Activated CD8-positive, alpha-beta memory T cell treated with anti-CD3 and anti-CD28 coated beads, Interleukin-2, amount 10 ng/mL, durations not matched to agents 7 days and 5 days (primary cell): Measurements from ENCODE around the gene HKDC1. TPM values are rescaled to one million over a fixed set of nuclear protein-coding genes. Genes with fewer than 3 reads are reported as not detected.

Source experiments
- ATAC-seq: fragments of 150-1000 bp; cut with Tn5 transposase; one replicate; pipeline ENCODE4 v1.10.0; 2021; ENCODE audit warnings: moderate library complexity
- CTCF ChIA-PET: fragments of 350-600 bp; sonication (Branson Sonifier 250); formaldehyde crosslinking; loops from one replicate; lab custom pipeline; 2021; ENCODE audit warnings: antibody characterized with exemption; lab: Charles Lee
- DNase-seq: peaks from one replicate; pipeline ENCODE4 v3.0.0-alpha.2; 2020
- H3K27ac Mint-ChIP-seq: one replicate; pipeline ENCODE4 v1.8.0; 2021; ENCODE audit warnings: mild to moderate bottlenecking, mixed read lengths
- H3K27me3 Mint-ChIP-seq: one replicate; pipeline ENCODE4 v1.8.0; 2021; ENCODE audit warnings: mixed read lengths
- H3K36me3 Mint-ChIP-seq: one replicate; pipeline ENCODE4 v1.8.0; 2021; ENCODE audit warnings: mild to moderate bottlenecking, mixed read lengths
- H3K4me1 Mint-ChIP-seq: one replicate; pipeline ENCODE4 v1.8.0; 2021; ENCODE audit warnings: mixed read lengths
- H3K4me3 Mint-ChIP-seq: one replicate; pipeline ENCODE4 v1.8.0; 2021; ENCODE audit warnings: mild to moderate bottlenecking, moderate library complexity, mixed read lengths
- H3K9me3 Mint-ChIP-seq: one replicate; pipeline ENCODE4 v1.8.0; 2022; ENCODE audit warnings: low read depth, mixed read lengths
- total RNA-seq, 2 experiments: library from RNA; stranded (reverse); gene quantifications; one replicate each; pipeline ENCODE4 v1.2.3, GENCODE V29; 2021

The HKDC1 gene
- total RNA-seq, 2 experiments from 2014 or later = 0.61 to 2.7 TPM

DNA sequence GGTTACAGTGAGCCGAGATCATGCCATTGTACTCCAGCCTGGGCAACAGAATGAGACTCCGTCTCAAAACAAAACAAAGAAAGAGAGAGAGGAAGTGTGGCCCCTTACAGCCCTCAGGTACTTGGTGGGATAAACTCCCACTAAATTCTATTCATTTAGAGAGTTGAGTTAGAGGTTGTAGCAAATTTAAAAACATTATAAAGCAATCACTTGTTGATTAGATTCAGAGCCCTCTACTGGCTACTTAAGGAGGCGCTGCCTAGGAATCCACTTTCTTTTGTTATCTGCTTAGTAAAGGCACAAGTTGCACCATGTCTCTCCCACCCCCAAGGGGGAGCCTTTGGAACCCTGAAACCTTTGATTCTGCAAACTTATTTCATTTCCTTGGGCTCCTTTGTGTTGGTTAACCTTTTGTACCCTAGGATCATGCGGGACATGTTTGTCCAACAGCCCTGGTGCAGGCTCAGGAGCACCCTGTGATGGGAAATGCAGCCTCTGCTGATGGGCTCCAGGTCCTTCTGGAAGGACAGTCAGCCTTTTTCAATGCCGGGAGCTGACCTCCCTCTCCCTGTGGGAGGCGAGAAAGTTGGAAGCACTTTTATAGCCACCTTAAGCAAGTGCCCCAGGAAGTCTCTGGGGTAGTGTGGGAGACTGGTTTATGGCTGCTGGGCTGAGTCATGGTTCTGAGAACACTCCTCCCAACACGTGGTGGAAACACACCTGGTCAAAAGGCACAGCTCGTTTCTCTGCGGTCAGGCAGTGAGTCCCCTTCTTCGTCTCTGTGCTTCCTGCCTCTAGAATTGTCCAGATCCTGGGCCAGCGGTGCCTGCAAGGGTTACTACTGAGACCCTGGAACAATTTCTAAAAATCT, 2.3 kb downstream of the HKDC1 start:
- DNase-seq = peak; percentile 96
- Mint-ChIP-seq H3K36me3 (no peaks in the 10 kb centered on the region), H3K4me1 (peaks cover 57% of the 10 kb centered on the region), H3K27me3 (no peaks in the 10 kb centered on the region), H3K27ac (peak overlapping the region; percentile 95), H3K4me3 (peak overlapping the region; percentile 51), H3K9me3 (no peaks in the 10 kb centered on the region)
- peak; percentile 92 for ATAC-seq
- CTCF ChIA-PET = interaction anchor here (0.6 to 1.8 kb wide), 11 partner anchors 9 to 220 kb away, joined by 3 to 21 read pairs (median 5); partner anchors contain the start of gene SUPV3L1

DNA sequence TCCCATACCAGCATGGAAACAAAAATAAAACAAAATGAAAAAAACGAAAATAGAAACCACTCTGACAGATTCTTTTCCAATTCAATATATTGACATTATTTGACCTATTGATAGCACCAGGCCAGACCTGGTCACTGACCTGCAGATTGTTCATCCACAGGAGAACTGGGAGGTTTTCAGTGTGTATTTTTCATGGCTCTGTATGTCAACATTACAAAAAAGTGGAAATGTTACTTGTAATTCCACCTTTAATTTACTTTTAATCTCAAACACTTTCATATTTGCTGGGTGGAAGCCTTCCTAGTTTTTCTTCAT, 2.9 kb downstream of the HKDC1 start:
- Mint-ChIP-seq H3K4me1 (peaks cover 63% of the 10 kb centered on the region), H3K36me3 (no peaks in the 10 kb centered on the region), H3K27me3 (no peaks in the 10 kb centered on the region), H3K9me3 (no peaks in the 10 kb centered on the region), H3K4me3 (peak overlapping the region; percentile 51), H3K27ac (peak overlapping the region; percentile 95)
- DNase-seq = no peak
- CTCF ChIA-PET = interaction anchor here (0.7 to 1.8 kb wide), 9 partner anchors 8 to 164 kb away, joined by 3 to 21 read pairs (median 5); partner anchors contain the start of gene SUPV3L1
- peak; percentile 8 for ATAC-seq

DNA sequence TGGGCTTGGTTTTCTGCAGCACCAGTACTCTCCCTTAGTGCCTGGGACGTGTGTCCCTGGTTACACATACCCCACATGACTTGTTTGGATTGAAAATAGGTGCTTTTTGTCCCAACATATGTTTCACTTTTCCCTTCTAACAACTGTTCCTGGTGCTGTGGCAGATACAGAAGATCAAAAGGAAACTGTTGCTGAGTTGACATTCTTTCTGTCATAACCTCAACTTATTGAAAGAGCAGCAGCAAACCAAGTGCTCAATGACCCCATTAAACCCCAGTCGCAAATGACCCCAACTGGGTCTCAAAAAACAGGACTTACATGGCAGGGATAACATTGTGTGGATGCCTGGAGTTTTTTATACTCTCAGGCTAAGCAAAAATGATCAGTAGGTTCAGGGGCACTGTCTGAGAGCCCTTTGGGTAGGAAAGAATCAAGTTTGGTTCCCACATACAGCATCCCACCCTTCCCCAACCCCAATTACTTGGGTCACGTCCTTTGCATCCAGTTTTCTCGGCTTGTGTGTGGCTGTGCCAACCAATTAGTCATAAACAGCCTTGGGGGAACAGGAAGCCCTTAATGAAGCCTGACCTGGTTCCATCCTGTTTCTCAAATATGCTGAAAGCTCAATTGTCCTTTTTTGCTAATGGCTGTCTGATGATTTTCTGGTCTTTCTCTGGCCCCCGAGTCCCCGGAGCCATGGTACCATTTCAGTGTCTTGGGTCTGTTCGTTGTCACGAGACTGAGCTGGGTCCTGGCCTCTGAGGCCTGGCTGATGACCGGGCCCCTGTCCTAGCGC, 4.9 kb downstream of the HKDC1 start:
- no peaks in the 10 kb centered on the region for H3K36me3 Mint-ChIP-seq
- ATAC-seq = no peak
- no peaks in the 10 kb centered on the region for H3K27me3 Mint-ChIP-seq
- CTCF ChIA-PET = interaction anchor here (0.7 to 2.4 kb wide), 6 partner anchors 9 to 183 kb away, joined by 3 to 6 read pairs (median 3); no protein-coding TSS in a partner anchor
- peak overlapping the region; percentile 13 for H3K4me3 Mint-ChIP-seq
- DNase-seq = no peak
- peaks cover 82% of the 10 kb centered on the region for H3K4me1 Mint-ChIP-seq
- H3K27ac Mint-ChIP-seq = peak overlapping the region; percentile 83
- H3K9me3 Mint-ChIP-seq = no peaks in the 10 kb centered on the region

DNA sequence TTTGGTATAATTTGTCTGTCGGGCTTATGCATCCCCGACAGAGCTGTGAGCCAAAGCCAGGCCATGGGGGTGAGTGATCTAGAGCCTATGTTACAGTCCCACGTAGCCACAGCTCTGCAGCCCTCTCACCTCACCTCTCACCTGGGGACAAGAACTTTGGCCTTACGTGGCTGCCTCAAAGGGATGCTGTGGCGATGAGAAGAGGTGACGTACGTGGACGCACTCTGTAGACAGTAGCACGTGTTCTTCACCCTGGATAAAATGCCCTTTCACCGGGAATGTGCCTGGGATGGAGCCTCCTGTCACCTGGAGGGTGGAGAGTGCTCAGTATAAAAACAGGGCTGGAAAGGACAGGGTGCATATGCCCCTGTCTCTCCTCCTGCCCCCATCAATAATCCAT, 5.5 kb downstream of the HKDC1 start:
- Mint-ChIP-seq H3K36me3 (no peaks in the 10 kb centered on the region), H3K27ac (peak overlapping the region; percentile 83), H3K4me1 (peaks cover 85% of the 10 kb centered on the region), H3K27me3 (no peaks in the 10 kb centered on the region), H3K9me3 (no peaks in the 10 kb centered on the region), H3K4me3 (no peak overlapping the region)
- DNase-seq = no peak
- CTCF ChIA-PET = interaction anchor here (0.7 to 2.4 kb wide), 7 partner anchors 9 to 183 kb away, joined by 3 to 6 read pairs (median 3); no protein-coding TSS in a partner anchor
- no peak for ATAC-seq

DNA sequence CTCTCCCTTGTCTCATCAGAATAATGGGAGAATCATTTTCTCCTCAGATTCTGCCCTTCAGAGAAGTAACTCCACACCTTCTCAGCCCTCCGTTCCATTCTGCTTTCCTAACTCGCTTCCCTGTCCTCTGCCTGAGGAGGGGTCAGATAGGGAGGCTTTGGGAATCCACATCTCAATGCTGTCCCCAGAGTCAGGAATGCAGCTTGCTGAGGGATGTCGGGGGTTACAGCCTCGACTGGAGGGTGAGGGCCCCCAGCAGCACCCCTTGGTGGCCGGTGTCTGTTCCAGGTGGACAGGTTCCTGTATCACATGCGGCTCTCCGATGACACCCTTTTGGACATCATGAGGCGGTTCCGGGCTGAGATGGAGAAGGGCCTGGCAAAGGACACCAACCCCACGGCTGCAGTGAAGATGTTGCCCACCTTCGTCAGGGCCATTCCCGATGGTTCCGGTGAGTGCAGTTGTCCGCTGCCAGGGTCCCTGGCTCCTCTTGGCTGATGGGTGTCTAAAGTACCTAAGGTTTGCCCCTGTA, 6.9 kb downstream of the HKDC1 start:
- H3K27ac Mint-ChIP-seq = peak overlapping the region; percentile 55
- CTCF ChIA-PET = interaction anchor here (1.0 to 1.4 kb wide), 3 partner anchors 10 to 172 kb away, joined by 3 to 4 read pairs (median 3); no protein-coding TSS in a partner anchor
- no peaks in the 10 kb centered on the region for H3K36me3 Mint-ChIP-seq
- ATAC-seq = no peak
- H3K9me3 Mint-ChIP-seq = no peaks in the 10 kb centered on the region
- H3K27me3 Mint-ChIP-seq = no peaks in the 10 kb centered on the region
- H3K4me1 Mint-ChIP-seq = peaks cover 83% of the 10 kb centered on the region
- DNase-seq = no peak
- no peak overlapping the region for H3K4me3 Mint-ChIP-seq

DNA sequence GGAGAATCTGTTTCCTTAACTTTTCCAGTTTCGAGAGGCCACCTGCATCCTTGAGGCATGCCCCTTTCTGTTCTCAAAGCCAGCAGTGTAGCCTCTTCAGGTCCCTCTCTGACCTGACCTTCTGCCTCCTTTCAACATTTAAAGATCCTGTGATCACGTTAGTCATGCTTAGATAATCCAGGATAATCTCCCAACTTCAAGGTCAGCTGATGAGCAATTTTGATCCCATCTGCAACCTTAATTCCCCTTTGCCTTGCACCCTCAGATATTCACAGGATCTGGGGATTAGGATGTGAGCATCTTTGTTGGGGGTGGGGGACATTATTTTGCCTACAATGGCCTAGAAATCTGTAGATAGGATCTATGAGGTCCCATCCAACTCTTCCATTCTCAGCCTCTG, 8.0 kb downstream of the HKDC1 start:
- DNase-seq (no peak), ATAC-seq (no peak)
- Mint-ChIP-seq H3K27ac (peak overlapping the region; percentile 96), H3K9me3 (no peaks in the 10 kb centered on the region), H3K4me1 (peaks cover 84% of the 10 kb centered on the region), H3K36me3 (no peaks in the 10 kb centered on the region), H3K27me3 (no peaks in the 10 kb centered on the region), H3K4me3 (peak overlapping the region; percentile 69)
- CTCF ChIA-PET = interaction anchor here (1.0 to 2.2 kb wide), 5 partner anchors 11 to 180 kb away, joined by 3 to 15 read pairs (median 12); no protein-coding TSS in a partner anchor

DNA sequence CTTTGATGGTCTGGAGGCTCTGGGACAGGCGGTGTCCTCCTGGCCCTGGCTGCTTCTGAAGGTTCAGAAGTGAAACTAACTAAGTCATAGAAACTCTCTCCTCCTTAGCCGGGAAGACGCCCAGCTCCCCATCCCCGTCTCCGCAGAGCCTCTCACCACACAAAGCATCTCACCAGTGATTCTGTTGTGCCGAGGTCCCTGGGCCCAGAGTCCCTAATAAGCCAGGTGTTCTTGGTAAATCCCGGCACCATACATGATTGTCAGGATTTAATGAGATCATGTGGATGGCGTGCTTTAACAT, 9.4 kb downstream of the HKDC1 start:
- CTCF ChIA-PET = interaction anchor here (0.8 to 2.2 kb wide), 14 partner anchors 9 to 224 kb away, joined by 3 to 15 read pairs (median 5); partner anchors contain the start of gene SUPV3L1
- no peak for DNase-seq
- Mint-ChIP-seq H3K27ac (peak overlapping the region; percentile 96), H3K4me1 (peaks cover 86% of the 10 kb centered on the region), H3K27me3 (no peaks in the 10 kb centered on the region), H3K9me3 (no peaks in the 10 kb centered on the region), H3K4me3 (peak overlapping the region; percentile 69), H3K36me3 (no peaks in the 10 kb centered on the region)
- ATAC-seq = no peak

DNA sequence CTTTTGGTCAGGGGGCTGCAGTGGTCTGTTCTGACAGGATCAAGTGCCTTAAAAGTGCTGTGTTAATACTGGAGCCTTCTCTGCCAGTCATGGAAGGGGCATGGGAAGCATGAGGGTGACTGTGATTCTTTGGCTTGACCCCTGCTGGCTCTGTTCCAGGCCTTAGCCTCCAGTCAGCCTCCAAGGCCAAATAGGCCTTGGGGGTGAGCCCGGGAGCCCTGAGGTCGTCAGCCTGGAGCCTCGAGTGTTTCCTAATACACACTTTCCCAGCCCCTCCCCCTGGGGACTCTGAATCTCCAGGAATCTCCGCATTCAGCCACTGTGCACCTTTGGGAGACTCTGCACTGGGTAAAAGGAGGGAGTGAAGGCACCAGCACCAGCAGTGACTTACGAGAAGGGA, 10.0 kb downstream of the HKDC1 start:
- CTCF ChIA-PET = interaction anchor here (0.8 to 2.2 kb wide), 8 partner anchors 9 to 178 kb away, joined by 3 to 15 read pairs (median 9); no protein-coding TSS in a partner anchor
- Mint-ChIP-seq H3K36me3 (no peaks in the 10 kb centered on the region), H3K27ac (peak overlapping the region; percentile 96), H3K4me3 (peak overlapping the region; percentile 69), H3K4me1 (peaks cover 80% of the 10 kb centered on the region), H3K27me3 (no peaks in the 10 kb centered on the region), H3K9me3 (no peaks in the 10 kb centered on the region)
- DNase-seq (no peak), ATAC-seq (no peak)

DNA sequence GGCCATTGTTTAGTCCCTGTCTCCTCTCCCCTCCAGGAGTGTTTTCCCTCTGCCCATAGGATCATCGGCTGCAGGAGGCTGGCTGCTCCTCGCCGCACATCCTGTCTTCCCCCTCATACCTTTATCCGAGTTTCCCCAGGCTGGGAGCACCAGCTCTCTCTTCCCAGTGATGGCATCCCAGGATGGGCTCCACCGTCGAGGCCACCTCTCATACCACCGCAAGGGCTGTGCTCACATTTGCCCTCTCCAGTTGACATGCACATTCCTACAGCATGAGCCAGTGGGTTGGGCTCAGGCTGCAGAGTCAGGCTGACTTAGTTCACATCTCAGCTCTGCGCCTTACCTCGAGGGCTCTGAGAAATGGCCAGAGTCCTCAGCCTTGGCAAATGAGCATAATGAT, 12.1 kb downstream of the HKDC1 start:
- no peak for ATAC-seq
- Mint-ChIP-seq H3K9me3 (no peaks in the 10 kb centered on the region), H3K27ac (peak overlapping the region; percentile 39)

DNA sequence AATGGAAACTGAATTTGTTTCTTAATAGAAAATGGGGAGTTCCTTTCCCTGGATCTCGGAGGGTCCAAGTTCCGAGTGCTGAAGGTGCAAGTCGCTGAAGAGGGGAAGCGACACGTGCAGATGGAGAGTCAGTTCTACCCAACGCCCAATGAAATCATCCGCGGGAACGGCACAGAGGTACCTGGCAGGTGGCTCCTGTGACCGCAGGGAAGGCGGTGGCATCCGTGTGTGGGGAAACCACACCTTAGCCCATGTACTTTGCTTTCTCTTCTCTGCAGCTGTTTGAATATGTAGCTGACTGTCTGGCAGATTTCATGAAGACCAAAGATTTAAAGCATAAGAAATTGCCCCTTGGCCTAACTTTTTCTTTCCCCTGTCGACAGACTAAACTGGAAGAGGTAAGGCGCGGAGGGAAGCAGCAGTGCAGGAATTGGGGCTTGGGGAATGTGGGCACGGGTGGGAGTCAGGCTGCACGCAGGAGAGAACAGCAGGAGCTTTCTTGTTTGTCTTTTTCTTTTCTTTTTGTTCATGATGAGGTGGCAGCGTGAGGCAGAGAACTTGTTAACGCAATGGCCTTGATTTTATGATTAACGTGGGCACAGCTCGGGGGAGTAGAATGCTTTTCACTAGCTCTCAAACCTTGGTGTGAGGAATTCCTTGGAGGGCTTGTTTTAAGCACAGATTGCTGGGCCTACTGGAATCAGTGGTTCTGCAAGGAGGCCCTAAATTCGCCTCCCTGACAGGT, 12.8 kb downstream of the HKDC1 start:
- H3K36me3 Mint-ChIP-seq = no peaks in the 10 kb centered on the region
- DNase-seq = no peak
- ATAC-seq = no peak
- peaks cover 63% of the 10 kb centered on the region for H3K4me1 Mint-ChIP-seq
- H3K27ac Mint-ChIP-seq = peak overlapping the region; percentile 26
- H3K27me3 Mint-ChIP-seq = no peaks in the 10 kb centered on the region
- no peaks in the 10 kb centered on the region for H3K9me3 Mint-ChIP-seq
- H3K4me3 Mint-ChIP-seq = peak overlapping the region; percentile 44
- CTCF ChIA-PET = interaction anchor here (1.2 to 10.7 kb wide), 4 partner anchors 10 to 175 kb away, joined by 3 to 146 read pairs (median 10); partner anchors contain the start of gene HKDC1

More for the DNA sequence above, 12.1 kb downstream of the HKDC1 start:
- DNase-seq = no peak
- CTCF ChIA-PET = interaction anchor here (0.7 to 10.7 kb wide), 5 partner anchors 10 to 176 kb away, joined by 3 to 146 read pairs (median 5); partner anchors contain the start of gene HKDC1
- no peaks in the 10 kb centered on the region for H3K36me3 Mint-ChIP-seq
- H3K27me3 Mint-ChIP-seq = no peaks in the 10 kb centered on the region
- H3K4me3 Mint-ChIP-seq = no peak overlapping the region
- peaks cover 65% of the 10 kb centered on the region for H3K4me1 Mint-ChIP-seq

DNA sequence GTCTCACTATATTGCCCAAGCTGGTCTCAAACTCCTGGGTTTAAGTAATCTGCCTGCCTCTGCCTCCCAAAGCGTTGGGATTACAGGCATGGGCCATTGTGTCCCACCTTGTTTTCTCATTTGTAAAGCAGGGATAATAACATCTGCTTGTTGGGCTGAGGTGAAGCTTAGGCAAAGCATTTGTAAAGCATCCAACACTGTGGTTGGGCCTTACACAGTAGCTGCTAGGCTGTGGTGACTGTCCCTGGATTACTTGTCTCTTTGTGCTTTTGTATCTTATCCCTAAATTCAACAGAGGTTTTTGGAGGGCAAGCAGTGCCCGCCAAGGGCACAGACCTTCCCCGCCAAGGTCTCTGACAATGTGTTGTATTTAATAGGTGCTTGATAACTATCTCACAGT, 14.3 kb downstream of the HKDC1 start:
- ATAC-seq = no peak
- H3K9me3 Mint-ChIP-seq = no peaks in the 10 kb centered on the region
- H3K4me1 Mint-ChIP-seq = peaks cover 56% of the 10 kb centered on the region
- no peak for DNase-seq
- no peaks in the 10 kb centered on the region for H3K36me3 Mint-ChIP-seq
- CTCF ChIA-PET = interaction anchor here (0.6 to 10.7 kb wide), 4 partner anchors 9 to 210 kb away, joined by 3 to 146 read pairs (median 9); no protein-coding TSS in a partner anchor
- H3K4me3 Mint-ChIP-seq = no peak overlapping the region
- H3K27ac Mint-ChIP-seq = no peak overlapping the region
- H3K27me3 Mint-ChIP-seq = no peaks in the 10 kb centered on the region

DNA sequence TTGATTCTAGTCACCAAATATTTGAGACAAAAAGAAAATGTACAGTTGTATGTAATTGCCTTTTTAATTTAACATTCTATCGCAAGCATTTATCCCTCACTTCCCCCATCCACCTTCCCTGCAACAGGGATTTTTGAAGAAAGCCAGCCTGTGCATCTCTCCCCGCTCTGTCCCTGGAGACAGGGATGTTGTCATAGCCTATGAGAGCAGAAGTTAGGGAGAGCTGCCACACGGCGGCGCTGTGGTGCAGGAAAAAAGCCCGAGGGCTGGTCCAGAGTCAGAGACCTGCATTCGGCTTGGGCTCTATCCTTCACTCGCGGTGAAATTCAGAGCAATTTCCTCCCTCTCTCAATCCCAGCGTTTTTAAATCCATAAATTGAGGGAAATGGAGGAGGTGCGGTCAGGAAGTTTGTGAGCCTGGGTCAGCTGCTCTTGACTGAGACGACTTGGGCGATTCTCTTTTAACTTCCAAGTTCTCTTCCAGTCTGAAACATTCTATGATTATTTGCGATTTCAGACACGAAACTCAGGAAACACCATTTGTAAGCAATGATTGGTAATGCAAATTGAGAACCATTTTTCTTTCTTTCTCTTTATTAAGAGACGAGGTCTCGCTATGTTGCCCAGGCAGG, 17.5 kb downstream of the HKDC1 start:
- H3K36me3 Mint-ChIP-seq = no peaks in the 10 kb centered on the region
- ATAC-seq = peak; percentile 99
- no peaks in the 10 kb centered on the region for H3K9me3 Mint-ChIP-seq
- DNase-seq = peak; percentile 92
- peaks cover 48% of the 10 kb centered on the region for H3K4me1 Mint-ChIP-seq
- H3K27me3 Mint-ChIP-seq = no peaks in the 10 kb centered on the region
- CTCF ChIA-PET = interaction anchor here (0.5 to 10.7 kb wide), 14 partner anchors 9 to 278 kb away, joined by 3 to 146 read pairs (median 3); no protein-coding TSS in a partner anchor
- H3K4me3 Mint-ChIP-seq = no peak overlapping the region
- H3K27ac Mint-ChIP-seq = peak overlapping the region; percentile 20
